IPS-15b (cell line): Measurements from ENCODE around the gene UBE2M.
"Not testable (repeated sequence)": the region's sequence is repeated elsewhere in the genome, so short reads cannot be mapped to it uniquely, and the experiment has no call there.

ENCODE experiments used
- H3K27me3 ChIP-seq: one replicate; pipeline ENCODE4 v1.6.1; 2013; ENCODE audit warnings: low read length; ENCODE audit not compliant: control insufficient read depth, insufficient read depth
- H3K36me3 ChIP-seq: one replicate; pipeline ENCODE4 v1.6.1; 2013; ENCODE audit warnings: low read length; ENCODE audit not compliant: control insufficient read depth, insufficient read depth
- H3K4me1 ChIP-seq: one replicate; pipeline ENCODE4 v1.6.1; 2013; ENCODE audit warnings: mild to moderate bottlenecking, low read length; ENCODE audit not compliant: control insufficient read depth, insufficient read depth
- H3K4me3 ChIP-seq: one replicate; pipeline ENCODE4 v1.5.1; 2013; ENCODE audit warnings: low read depth, low read length
- H3K9ac ChIP-seq: one replicate; pipeline ENCODE4 v1.6.1; 2013; ENCODE audit warnings: low read depth, mild to moderate bottlenecking, low read length
- H3K9me3 ChIP-seq: one replicate; pipeline ENCODE4 v1.6.1; 2013; ENCODE audit warnings: mild to moderate bottlenecking, low read length; ENCODE audit not compliant: control insufficient read depth, insufficient read depth

The UBE2M gene

DNA sequence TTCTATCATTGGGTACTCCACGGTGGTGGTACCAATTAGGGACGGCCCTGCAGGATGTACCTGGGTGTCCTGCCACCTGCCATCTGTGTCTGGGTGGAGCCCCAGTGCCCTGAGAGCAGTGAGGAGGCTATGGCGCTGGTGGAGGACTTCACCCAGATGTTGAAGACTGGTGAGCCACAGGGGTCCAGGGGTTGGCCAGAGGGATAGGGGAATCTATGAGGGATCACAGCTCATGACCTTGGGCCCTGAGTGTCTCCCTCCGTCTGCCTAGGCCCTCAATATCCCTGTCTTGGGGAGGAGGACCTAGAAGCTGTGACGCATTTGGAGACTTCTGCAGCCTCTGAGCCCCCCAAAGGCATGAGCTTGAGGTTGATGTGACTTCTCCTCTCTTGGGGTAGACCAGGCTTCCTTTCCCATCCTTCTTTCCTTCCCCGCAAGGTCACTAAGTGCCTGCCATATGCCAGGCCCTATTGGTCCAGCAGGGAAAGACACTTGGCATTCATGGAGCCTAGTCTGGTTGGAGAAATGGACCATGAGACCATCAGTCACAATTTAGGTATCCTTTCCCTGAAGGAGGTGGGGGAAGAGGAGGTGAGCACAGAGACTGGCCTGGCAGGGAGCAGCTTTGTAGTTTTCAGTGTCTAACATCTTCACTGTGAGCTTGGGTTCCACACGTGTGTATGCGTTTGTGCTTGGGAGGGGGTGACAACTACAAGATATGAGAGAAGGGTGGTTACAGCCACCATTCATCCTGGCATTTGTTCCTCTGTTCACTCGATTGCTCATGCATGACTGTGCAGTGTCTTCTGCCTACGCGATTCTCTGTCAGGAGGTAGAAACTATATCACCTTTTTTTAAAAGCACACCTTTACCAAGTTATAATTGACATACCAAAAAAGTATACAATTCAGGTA lies 19.9 kb upstream of the UBE2M start:
- H3K4me1 ChIP-seq, result peaks cover 8% of the 10 kb centered on the region
- no peak overlapping the region for H3K4me3 ChIP-seq

DNA sequence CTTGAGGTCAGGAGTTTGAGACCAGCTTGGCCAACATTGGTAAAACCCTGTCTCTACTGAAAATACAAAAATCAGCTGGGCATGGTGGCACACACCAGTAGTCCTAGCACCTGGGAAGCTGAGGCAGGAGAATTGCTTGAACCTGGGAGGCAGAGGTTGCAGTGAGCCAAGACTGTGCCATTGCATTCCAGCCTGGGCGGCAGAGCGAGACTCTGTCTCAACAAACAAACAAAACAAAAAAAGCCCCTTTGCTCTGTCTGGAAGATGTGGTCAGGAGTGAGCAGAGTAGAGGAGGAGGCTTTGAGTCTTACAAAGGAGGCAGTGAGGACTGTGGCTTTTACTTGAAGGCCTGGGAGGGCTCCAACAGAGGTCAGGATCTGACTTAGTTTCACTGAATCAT lies 19.2 kb upstream of the UBE2M start:
- not testable (repeated sequence) for H3K9me3 ChIP-seq, H3K4me3 ChIP-seq, H3K9ac ChIP-seq, H3K4me1 ChIP-seq, H3K27me3 ChIP-seq, H3K36me3 ChIP-seq

More for the DNA sequence above, 19.9 kb upstream of the UBE2M start:
- Histone ChIP-seq H3K27me3 (no peaks in the 10 kb centered on the region), H3K9ac (no peak overlapping the region), H3K9me3 (no peaks in the 10 kb centered on the region), H3K36me3 (peaks cover 9% of the 10 kb centered on the region)

DNA sequence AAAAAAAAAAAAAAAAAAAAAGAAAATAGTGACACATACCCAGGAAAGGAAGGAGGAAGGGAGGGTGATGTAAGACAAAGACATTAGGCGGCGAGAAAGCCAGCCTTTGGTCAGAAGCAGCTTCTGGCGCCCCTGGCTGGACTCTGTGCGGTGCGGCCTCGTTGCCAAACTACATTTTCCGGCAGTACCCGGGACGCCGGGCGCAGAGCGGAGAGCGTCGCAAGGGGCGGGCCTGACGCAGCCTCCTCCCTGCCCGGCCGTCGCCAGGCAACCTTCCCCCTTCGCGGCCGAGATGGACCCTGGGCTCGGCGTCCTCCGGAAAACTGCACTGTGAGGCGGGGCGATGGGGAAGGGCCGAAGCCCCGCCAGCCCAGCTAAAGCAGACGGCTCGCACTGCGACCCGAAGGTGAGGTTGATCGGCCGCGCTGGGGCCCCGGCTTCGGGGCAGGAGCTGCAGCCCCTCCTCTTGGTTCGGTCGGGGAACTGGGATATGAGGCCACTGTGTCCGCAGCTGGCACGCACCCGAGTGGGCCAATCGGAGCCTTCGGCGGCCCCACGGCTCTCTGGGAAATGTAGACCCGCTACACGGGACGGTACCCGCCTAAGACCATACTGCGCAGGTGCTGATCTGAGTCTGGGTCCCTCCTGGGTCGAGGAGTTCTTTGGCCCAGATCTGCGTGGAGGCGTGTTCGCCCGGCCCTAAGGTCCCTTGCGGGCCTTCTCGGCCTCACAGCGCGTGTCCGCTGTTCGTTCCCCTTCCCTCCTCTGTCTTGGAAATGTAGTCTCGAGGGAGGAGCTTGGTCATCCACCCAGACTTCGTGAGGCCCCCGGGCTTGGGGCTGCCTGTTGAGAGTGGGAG lies 17.0 kb upstream of the UBE2M start:
- H3K27me3 ChIP-seq, result no peaks in the 10 kb centered on the region
- H3K36me3 ChIP-seq, result peaks cover 4% of the 10 kb centered on the region
- H3K4me1 ChIP-seq, result peaks cover 6% of the 10 kb centered on the region

DNA sequence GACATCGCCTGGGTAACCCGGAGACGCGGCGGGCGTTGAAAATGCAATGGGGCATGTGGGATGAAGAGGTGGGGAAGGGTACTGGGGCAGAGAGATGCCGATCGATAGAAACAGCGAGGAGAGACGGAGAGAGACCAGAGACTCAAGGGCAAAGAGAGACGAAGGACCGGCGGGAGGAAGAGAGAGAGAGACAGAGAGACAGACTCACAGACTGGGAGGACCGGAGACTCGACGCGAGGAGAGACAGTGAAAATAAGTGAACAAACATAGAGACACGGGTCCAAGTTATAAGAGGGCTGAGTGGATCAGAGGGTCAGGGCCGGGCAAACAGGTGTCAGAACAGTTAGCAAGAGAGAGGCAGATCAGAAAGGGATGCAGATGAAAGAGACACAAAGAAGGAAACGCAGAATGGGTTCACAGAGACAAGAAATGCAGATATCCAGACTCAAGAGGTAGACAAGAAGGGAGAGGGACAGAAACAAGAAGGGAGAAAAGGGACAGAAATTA lies 15.3 kb upstream of the UBE2M start:
- Histone ChIP-seq H3K9ac (no peak overlapping the region), H3K9me3 (no peaks in the 10 kb centered on the region), H3K4me3 (peak overlapping the region; percentile 98), H3K27me3 (no peaks in the 10 kb centered on the region), H3K36me3 (peaks cover 11% of the 10 kb centered on the region), H3K4me1 (peaks cover 6% of the 10 kb centered on the region)

More for the DNA sequence above, 17.0 kb upstream of the UBE2M start:
- Histone ChIP-seq H3K9ac (peak overlapping the region; percentile 79), H3K9me3 (no peaks in the 10 kb centered on the region), H3K4me3 (peak overlapping the region; percentile 90)

DNA sequence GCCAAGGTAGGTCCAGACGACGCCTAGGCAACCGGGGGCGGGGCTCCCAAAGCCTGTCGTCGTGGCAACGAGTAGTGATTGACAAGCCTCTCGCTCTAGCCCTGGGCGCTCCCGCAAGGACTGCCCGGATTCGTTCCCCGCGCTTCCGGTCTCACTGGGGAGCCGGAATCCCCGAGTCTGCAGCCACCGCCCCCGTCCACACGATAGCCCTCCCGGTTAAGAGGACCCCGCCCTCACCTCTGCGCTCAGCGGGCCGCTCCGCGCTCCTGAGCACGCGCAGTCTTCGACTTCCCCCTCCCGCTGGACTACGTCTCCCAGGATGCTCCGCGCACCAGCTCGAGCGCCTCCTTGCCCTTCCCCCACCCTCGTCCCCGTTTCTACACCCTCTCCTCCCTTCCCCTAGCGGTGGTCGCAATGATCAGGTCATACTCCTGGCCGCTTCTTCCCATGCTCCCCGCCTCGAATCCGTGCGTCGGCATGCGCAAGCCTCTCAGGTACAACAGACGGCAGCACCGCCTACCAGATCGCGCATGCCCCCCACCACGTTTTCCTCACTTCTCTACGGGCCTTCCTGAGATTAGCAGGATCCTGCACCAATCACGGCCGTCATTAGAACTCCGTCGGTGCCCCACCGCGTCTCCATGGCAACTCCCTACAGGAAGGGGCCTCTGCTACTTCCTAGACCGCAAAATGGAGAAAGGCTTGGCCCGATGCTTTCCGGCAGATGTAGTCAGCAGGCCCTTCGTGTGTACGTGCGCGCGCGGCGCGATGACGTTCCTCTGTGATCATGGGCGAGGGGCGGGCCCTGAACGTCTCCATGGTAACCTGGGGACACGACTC lies 14.6 kb upstream of the UBE2M start, which contains the start of gene MZF1:
Gene MZF1, minus strand, starts transcription at position 518 of the 840 bp plus-strand sequence. CDS start 1,946 bp downstream, outside the sequence.
- peak within 1 kb of the TSS; percentile 98 for H3K4me3 ChIP-seq
- no peaks in the 10 kb centered on the region for H3K9me3 ChIP-seq

DNA sequence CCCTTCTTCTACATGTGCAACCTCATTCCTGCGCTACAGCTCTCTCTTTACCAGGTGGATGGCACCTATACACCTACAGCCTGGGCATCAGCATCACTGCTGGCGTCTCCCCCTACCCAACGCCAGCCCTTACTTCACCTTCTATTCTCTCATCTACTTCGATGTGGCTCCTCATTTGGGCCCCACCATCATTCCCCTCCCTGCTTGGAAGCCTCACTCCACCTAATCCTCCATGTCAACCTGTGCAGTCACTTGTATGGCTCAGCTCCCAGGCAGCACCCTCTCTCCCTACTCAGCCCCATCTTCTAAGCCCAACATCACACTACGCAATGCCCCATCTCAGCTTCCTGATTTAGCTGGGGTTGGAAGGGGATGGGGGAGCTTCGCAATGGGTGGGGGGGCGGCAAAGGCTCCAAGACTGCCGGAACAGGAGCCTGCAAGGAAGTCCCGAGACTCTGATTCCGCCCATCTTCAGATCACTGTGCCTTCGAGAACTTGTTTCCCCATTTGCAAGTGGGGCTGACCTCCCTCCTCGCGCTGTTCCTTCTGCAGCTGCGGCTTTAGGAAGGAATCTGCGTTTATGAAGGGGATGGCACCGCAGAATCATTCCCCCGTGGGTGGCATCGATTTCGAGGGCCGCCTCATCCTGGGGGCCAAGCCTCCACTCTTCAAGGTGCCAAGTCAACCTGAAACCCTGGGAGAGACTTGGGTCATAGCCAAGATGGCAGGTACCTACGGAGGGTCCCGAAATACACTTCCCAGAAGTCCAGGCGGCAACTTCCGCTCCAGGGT lies 13.8 kb upstream of the UBE2M start:
- H3K4me1 ChIP-seq, result peaks cover 6% of the 10 kb centered on the region
- H3K27me3 ChIP-seq, result no peaks in the 10 kb centered on the region
- H3K9me3 ChIP-seq, result no peaks in the 10 kb centered on the region
- H3K4me3 ChIP-seq, result peak overlapping the region; percentile 98
- H3K36me3 ChIP-seq, result peaks cover 12% of the 10 kb centered on the region
- H3K9ac ChIP-seq, result peak overlapping the region; percentile 48

More for the DNA sequence above, 14.6 kb upstream of the UBE2M start, which contains the start of gene MZF1:
- peaks cover 6% of the 10 kb centered on the region for H3K4me1 ChIP-seq
- H3K27me3 ChIP-seq, result no peaks in the 10 kb centered on the region
- peaks cover 12% of the 10 kb centered on the region for H3K36me3 ChIP-seq
- H3K9ac ChIP-seq, result peak within 1 kb of the TSS; percentile 96

DNA sequence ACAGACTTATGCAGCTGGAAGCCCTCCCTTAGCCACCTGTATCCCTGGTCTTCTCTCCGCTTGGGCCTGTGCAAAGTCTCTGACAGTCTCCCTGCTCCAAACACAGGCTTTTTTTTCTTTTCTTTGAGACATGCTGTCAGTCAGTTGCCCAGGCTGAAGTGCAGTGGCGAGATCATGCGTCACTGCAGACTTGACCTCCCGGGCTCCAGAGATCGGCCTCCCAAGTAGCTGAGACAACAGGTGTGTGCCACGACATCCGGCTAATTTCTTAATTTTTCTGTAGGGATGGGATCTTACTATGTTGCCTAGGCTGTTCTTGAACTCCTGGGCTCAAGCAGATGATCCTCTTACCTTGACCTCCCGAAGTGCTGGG lies 13.2 kb upstream of the UBE2M start:
- H3K9ac ChIP-seq, result no peak overlapping the region
- no peak overlapping the region for H3K4me3 ChIP-seq
- H3K27me3 ChIP-seq, result no peaks in the 10 kb centered on the region
- H3K36me3 ChIP-seq, result peaks cover 12% of the 10 kb centered on the region
- H3K4me1 ChIP-seq, result peaks cover 6% of the 10 kb centered on the region
- H3K9me3 ChIP-seq, result no peaks in the 10 kb centered on the region

DNA sequence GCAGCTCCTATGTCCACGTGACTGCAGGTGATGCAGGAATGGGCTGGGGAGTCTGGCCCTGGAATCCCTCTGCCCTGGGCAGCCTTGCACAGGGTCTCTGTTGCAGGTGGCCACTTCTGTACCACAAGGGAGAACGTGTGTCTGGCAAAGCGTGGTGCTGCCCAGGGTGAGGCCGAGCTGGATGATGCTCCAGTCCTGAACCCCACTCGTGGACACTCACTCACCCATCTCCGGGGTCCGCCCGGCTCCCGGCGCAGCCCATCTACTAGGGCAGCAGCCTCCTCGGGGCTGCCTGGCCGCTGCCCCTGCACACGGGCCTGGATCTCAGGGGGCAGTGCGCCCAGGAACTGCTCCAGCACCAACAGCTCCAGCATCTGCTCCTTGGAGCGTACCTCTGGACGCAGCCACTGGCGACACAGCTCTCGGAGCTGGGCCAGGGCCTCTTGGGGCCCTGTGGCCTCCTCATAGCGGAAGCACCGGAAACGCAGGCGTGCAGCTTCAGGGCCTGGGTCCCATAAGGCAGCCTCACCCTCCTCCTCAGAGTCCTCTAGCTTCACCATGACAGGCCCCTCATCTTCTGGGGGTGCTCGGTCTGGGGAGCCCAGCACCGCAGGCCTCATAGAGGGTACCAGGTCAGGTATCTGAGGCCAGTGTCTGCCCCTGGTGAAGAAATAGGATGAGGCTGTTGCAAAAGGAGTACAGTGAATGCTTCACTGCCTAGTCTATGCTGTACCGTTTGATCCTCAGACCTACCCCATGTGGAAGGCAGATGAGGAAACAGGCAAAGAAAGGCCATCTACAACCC lies 12.6 kb upstream of the UBE2M start:
- H3K36me3 ChIP-seq, result peaks cover 12% of the 10 kb centered on the region
- no peak overlapping the region for H3K9ac ChIP-seq
- H3K4me3 ChIP-seq, result no peak overlapping the region

DNA sequence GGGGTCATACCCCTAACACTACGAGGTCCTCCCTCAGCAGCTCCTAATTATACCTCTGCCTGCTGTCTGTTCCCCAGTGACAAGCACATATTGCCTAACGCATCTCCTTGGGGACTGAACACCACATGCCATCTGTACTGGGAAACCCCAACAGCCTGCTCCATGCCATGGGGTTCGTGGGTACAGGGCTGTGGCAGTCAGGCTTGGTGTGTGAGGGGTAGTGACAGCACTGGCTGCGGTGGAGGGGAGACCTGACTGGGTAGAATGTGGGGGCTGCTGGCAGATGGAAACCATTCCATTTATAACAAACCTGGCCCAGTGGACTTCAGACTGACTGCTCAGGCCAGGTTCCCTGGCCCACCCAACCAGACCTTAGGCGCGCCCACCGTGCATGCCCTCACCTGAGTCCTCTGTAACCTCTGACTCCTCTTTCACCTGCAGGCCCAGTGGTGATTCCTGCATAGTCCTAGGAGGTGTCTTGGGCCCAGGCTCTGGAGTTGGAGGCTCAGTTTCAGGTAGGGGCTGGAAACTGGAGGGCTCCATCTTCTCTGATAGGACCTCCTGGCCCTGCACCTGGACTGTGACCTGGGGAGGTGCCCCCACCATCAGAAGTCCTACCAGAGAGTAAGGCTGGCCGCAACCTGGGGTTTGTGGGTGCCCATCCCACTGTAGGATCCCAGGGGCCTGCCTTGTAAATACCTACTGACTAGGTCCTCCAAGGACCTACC lies 11.7 kb upstream of the UBE2M start:
- no peaks in the 10 kb centered on the region for H3K27me3 ChIP-seq
- H3K4me1 ChIP-seq, result peaks cover 6% of the 10 kb centered on the region
- H3K4me3 ChIP-seq, result no peak overlapping the region
- no peaks in the 10 kb centered on the region for H3K9me3 ChIP-seq
- no peak overlapping the region for H3K9ac ChIP-seq
- peaks cover 12% of the 10 kb centered on the region for H3K36me3 ChIP-seq

More for the DNA sequence above, 12.6 kb upstream of the UBE2M start:
- no peaks in the 10 kb centered on the region for H3K9me3 ChIP-seq
- peaks cover 6% of the 10 kb centered on the region for H3K4me1 ChIP-seq
- no peaks in the 10 kb centered on the region for H3K27me3 ChIP-seq
